ENCODE data around the gene EFTUD2. TPM values are rescaled to one million over a fixed set of nuclear protein-coding genes. Genes with fewer than 3 reads are reported as not detected.
A peak's percentile ranks its signal among the peaks of the same experiment; 100 is the strongest.

EFTUD2 gene
- total and polyA plus RNA-seq, 9 of the 15 experiments (the other 6 are each of a cell fraction or from before 2014, with no cell fraction given) = 65.8 to 362 (median 218) TPM

DNA sequence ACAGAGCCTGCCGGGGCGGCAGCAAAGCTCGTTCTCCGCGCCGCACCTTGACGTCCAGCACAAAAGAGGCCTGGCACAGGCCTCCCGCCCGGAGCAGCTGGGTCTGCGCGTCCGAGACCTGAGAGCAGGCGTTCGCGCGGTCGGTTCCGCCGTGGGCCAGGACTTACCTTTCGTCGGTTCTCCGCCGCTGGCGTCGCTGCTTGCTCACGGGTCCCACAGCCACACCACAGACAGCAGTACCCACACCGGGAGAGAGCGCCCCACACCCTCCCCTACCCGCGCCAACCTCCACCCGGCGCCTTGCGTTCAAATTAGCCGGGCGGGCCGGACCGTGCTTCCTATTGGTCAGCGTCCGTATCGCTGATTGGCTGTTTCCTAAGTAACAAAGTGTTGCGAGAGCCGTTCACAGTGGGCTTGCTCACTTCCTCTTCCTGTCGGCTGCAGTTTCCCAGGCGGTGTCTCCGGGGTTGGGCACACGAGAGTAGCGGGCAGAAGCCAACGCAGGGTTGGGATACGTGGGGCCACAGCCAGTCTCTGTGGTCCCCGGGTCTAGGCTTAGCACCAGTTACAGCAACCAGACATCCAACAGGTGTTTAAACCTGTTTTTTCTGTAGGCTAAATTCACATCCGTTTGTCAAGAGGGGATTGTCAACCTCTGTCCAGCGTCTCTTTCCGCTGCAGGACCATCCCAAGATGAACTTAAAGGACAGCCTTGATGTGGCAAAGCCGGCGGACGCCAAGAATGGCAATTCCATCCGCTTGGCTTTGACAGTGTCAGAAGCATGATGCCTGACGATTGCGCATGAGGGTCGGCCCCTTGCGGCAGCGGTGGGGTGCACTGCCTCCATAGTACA, 48.4 kb upstream of the EFTUD2 start, which contains the start of gene KIF18B (continued):
- TF ChIP-seq MAZ (CRISPR knock-in tag; conservative IDR thresholded peaks at IDR 0.05 in 1 of 2, IDR thresholded peaks at IDR 0.05 in 1 of 2) (peak in 1 of 2 experiments; percentile 66; a peak in 2 of 4 replicates), MYBL2 (IDR thresholded peaks at IDR 0.05; ENCODE audit: low read depth) (peak; percentile 98), MYBL2 (CRISPR knock-in tag; IDR thresholded peaks at IDR 0.05; ENCODE audit: borderline replicate concordance) (peak; percentile 91; the same call in 1 of the 2 replicates), SAFB2 (IDR thresholded peaks at IDR 0.05; ENCODE audit: borderline replicate concordance, low read depth, low read length, severe bottlenecking) (no peak), CBX1 (IDR thresholded peaks at IDR 0.05; ENCODE audit: low read depth) (no peak; the same call in 1 of the 2 replicates), MEF2D (tag; conservative IDR thresholded peaks at IDR 0.05; ENCODE audit: low read depth) (no peak), ZNF77 (CRISPR knock-in tag; IDR thresholded peaks at IDR 0.05) (no peak), CREB1 (IDR thresholded peaks at IDR 0.05) (no peak; the same call in 1 of the 2 replicates), CREB1 (CRISPR knock-in tag; IDR thresholded peaks at IDR 0.05) (no peak), RBM14 (IDR thresholded peaks at IDR 0.05; ENCODE audit: borderline replicate concordance, insufficient read depth, low read depth, low read length) (no peak), MYNN (IDR thresholded peaks at IDR 0.05) (no peak), MYNN (CRISPR knock-in tag; IDR thresholded peaks at IDR 0.05) (no peak), ZNF644 (tag; IDR thresholded peaks at IDR 0.05; ENCODE audit: low read depth) (no peak), ZNF3 (CRISPR knock-in tag; IDR thresholded peaks at IDR 0.05) (no peak), MTA1 (IDR thresholded peaks at IDR 0.05; ENCODE audit: borderline replicate concordance) (no peak), RBM34 (IDR thresholded peaks at IDR 0.05; ENCODE audit: borderline replicate concordance, insufficient read depth, low read length) (no peak), EP300 (IDR thresholded peaks at IDR 0.05; ENCODE audit: low read length) (0 out of 2 replicates have a peak, but pooled peaks have one; percentile 3), SMARCB1 (IDR thresholded peaks at IDR 0.05; ENCODE audit: insufficient read length, low read depth) (no peak), ZNF41 (CRISPR knock-in tag; conservative IDR thresholded peaks at IDR 0.05) (no peak), YY1 (IDR thresholded peaks at IDR 0.05; ENCODE audit: borderline replicate concordance in 1 of 3, control insufficient read depth in 1 of 3, extremely low read depth in 1 of 3, insufficient read depth in 3 of 3, insufficient read length in 1 of 3, insufficient replicate concordance in 2 of 3, low read depth in 1 of 3, low read length in 2 of 3) (peak in 2 of 3 experiments; percentile 5 to 51), MTA2 (IDR thresholded peaks at IDR 0.05; ENCODE audit: low read depth) (no peak), SRSF7 (optimal IDR thresholded peaks at IDR 0.05; ENCODE audit: low read depth, low read length) (no peak), KLF1 (tag; IDR thresholded peaks at IDR 0.05) (no peak), ZNF175 (CRISPR knock-in tag; IDR thresholded peaks at IDR 0.05; ENCODE audit: low read depth) (peak; percentile 62; the same call in 1 of the 2 replicates), NCOA6 (IDR thresholded peaks at IDR 0.05) (no peak)
- TF ChIP-seq, protein P1, sequence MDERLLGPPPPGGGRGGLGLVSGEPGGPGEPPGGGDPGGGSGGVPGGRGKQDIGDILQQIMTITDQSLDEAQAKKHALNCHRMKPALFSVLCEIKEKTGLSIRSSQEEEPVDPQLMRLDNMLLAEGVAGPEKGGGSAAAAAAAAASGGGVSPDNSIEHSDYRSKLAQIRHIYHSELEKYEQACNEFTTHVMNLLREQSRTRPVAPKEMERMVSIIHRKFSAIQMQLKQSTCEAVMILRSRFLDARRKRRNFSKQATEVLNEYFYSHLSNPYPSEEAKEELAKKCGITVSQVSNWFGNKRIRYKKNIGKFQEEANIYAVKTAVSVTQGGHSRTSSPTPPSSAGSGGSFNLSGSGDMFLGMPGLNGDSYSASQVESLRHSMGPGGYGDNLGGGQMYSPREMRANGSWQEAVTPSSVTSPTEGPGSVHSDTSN (CRISPR knock-in tag; IDR thresholded peaks at IDR 0.05; ENCODE audit: low read depth) = no peak
- TF ChIP-seq, protein P1 (tag; conservative IDR thresholded peaks at IDR 0.05; ENCODE audit: low read depth) = no peak

Measured in K562 (cell line).